Esophagus muscularis mucosa (tissue), 4 donors: ENCODE results near the gene HOXD1.

Source experiments
- EP300 ChIP-seq: sonication (generic); formaldehyde crosslinking; IDR thresholded peaks from one replicate; pipeline ENCODE4 v1.6.1; 2017; ENCODE audit warnings: antibody characterized with exemption
- POLR2A ChIP-seq: fragments of 450-650 bp; IDR thresholded peaks from one replicate; pipeline ENCODE4 v1.6.1; 2017; ENCODE audit warnings: antibody characterized with exemption, moderate library complexity, mild to moderate bottlenecking, low read depth
- POLR2AphosphoS5 ChIP-seq, 2 donors: sonication (generic); formaldehyde crosslinking; IDR thresholded peaks; one replicate each; pipeline ENCODE4 v1.6.1; 2017; ENCODE audit warnings: antibody characterized with exemption in 2 of 2
- TF ChIP-seq, protein P1 (sequence below), 3 experiments: fragments of 200-600 bp in 2 of 3; fragments of 450-650 bp in 1 of 3; sonication (generic) in 2 of 3; IDR thresholded peaks; one replicate each; pipeline ENCODE4 v1.5.1; 2017 to 2019; ENCODE audit warnings: antibody characterized with exemption in 3 of 3, mild to moderate bottlenecking in 2 of 3, moderate library complexity in 1 of 3

DNA sequence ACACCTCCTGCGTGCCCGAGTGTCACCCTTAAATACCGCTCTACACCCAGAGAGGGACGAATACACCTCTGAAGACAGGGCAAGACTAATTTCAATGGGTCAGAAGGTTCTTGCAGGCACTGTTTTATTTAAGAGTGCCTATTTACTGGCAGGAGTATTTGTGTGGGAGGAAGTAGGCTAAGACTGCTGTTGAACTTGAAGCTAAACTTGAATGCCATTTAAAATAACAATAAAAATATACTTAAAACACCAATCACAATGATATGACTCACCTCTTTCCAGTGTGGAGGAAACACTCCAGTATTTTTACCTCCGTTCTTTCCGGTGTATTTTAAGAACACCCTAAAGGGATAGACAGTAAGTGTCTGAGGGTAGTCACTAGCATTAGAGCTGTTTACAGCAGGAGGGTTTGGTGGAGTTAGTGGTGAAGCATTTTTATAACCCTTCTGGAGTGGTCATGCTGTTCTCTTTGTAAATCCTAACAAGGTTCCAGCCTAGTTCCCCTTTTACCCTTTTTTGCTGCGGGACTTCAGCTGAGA lies 9.6 kb upstream of the HOXD1 start:
- TF ChIP-seq EP300 (no peak), POLR2AphosphoS5 (IDR thresholded peaks at IDR 0.05) (no peak), POLR2A (no peak)
- TF ChIP-seq, protein P1, sequence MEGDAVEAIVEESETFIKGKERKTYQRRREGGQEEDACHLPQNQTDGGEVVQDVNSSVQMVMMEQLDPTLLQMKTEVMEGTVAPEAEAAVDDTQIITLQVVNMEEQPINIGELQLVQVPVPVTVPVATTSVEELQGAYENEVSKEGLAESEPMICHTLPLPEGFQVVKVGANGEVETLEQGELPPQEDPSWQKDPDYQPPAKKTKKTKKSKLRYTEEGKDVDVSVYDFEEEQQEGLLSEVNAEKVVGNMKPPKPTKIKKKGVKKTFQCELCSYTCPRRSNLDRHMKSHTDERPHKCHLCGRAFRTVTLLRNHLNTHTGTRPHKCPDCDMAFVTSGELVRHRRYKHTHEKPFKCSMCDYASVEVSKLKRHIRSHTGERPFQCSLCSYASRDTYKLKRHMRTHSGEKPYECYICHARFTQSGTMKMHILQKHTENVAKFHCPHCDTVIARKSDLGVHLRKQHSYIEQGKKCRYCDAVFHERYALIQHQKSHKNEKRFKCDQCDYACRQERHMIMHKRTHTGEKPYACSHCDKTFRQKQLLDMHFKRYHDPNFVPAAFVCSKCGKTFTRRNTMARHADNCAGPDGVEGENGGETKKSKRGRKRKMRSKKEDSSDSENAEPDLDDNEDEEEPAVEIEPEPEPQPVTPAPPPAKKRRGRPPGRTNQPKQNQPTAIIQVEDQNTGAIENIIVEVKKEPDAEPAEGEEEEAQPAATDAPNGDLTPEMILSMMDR (IDR thresholded peaks at IDR 0.05) = no peak
